ENCODE results near the gene BSND.

The BSND gene

DNA sequence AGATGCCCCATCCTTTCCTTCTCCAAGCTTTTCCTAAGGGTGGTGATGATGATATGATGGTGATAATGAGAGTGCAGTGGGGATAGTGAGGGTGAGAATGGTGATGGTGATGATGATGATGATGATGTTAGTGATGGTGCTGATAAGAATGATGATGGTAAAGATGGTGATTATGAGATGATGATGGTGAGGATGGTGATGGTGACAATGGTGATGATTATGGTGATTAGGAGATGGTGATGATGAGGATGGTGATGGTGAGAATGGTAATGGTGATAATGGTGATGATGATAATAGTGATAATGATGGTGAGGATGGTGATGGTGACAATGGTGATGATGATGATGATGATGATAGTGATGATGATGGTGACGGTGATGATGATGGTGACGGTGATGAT, 4.0 kb downstream of the BSND start:
- CTCF ChIA-PET, result interaction anchor here (0.6 to 11.0 kb wide), 6 partner anchors 11 to 56 kb away, joined by 3 to 522 read pairs (median 8); no protein-coding TSS in a partner anchor
- POLR2A ChIA-PET, result no interaction called here
- TF ChIP-seq, protein P1, sequence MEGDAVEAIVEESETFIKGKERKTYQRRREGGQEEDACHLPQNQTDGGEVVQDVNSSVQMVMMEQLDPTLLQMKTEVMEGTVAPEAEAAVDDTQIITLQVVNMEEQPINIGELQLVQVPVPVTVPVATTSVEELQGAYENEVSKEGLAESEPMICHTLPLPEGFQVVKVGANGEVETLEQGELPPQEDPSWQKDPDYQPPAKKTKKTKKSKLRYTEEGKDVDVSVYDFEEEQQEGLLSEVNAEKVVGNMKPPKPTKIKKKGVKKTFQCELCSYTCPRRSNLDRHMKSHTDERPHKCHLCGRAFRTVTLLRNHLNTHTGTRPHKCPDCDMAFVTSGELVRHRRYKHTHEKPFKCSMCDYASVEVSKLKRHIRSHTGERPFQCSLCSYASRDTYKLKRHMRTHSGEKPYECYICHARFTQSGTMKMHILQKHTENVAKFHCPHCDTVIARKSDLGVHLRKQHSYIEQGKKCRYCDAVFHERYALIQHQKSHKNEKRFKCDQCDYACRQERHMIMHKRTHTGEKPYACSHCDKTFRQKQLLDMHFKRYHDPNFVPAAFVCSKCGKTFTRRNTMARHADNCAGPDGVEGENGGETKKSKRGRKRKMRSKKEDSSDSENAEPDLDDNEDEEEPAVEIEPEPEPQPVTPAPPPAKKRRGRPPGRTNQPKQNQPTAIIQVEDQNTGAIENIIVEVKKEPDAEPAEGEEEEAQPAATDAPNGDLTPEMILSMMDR (IDR thresholded peaks at IDR 0.05; ENCODE audit: insufficient read depth, low read length, missing control alignments), result no peak
- no peak for DNase-seq (ENCODE audit: low read depth, low spot score)
- H3K4me3 ChIP-seq (ENCODE audit: low read depth, low read length), result no peak overlapping the region

DNA sequence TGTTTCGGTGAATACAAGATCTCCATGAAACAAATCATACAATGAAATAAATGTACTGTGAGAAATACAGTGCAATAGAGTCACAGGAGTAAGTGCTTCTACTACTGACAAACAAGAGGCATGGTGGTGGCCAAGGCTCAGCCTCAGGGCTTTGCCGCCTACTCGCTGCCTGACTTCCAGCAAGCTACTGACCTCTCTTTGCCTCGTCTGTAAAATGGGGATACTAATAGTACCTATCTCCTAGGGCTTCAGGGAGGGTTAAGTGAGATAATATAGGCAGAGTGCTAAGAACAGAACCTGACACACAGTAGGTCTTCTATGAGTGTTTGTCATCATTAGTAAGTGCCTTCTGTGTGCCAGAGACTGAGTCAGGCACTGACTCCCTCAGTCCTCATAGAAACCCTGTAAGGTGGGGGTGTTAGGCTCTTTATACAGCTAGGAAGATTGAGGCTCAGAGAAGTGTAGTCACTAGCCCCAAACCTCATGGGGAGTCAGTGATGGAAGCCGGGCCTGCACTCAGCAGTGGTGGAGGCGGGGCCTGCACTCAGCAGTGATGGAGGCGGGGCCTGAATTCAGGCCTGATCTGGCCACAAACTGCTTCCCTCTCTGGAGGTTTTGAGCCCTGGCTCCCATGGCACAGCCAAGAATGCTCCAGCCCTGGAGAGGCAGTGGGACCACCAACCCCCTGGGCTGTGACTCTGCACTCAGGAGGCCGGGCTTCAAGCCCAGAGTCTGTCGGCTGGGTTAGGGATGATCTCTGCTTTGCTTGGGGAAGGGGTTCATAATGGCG, 6.8 kb downstream of the BSND start:
- no peak for DNase-seq (ENCODE audit: low read depth, low spot score)
- no peak overlapping the region for H3K4me3 ChIP-seq (ENCODE audit: low read depth, low read length)
- POLR2A ChIA-PET, result no interaction called here
- TF ChIP-seq, protein P1 (IDR thresholded peaks at IDR 0.05; ENCODE audit: insufficient read depth, low read length, missing control alignments), result no peak
- CTCF ChIA-PET, result interaction anchor here (6.5 to 17.8 kb wide), 3 partner anchors 8 to 59 kb away, joined by 59 to 656 read pairs (median 70); partner anchors contain the start of gene BSND

DNA sequence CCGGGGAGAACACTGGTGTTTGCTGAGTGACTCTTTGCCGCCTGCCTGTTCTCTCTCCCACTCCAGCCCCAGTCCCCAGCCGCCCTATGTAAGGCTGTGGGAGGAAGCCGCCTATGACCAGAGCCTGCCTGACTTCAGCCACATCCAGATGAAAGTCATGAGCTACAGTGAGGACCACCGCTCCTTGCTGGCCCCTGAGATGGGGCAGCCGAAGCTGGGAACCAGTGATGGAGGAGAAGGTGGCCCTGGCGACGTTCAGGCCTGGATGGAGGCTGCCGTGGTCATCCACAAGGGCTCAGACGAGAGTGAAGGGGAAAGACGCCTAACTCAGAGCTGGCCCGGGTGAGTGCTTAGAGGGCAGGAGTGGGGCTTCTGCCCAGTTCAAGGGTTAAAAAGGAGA, 8.2 kb downstream of the BSND start:
- TF ChIP-seq, protein P1 (IDR thresholded peaks at IDR 0.05; ENCODE audit: insufficient read depth, low read length, missing control alignments), result no peak
- no peak for DNase-seq (ENCODE audit: low read depth, low spot score)
- ChIA-PET CTCF (interaction anchor here (1.1 to 17.8 kb wide), 8 partner anchors 9 to 60 kb away, joined by 3 to 656 read pairs (median 14); partner anchors contain the start of gene BSND), POLR2A (no interaction called here)
- no peak overlapping the region for H3K4me3 ChIP-seq (ENCODE audit: low read depth, low read length)

DNA sequence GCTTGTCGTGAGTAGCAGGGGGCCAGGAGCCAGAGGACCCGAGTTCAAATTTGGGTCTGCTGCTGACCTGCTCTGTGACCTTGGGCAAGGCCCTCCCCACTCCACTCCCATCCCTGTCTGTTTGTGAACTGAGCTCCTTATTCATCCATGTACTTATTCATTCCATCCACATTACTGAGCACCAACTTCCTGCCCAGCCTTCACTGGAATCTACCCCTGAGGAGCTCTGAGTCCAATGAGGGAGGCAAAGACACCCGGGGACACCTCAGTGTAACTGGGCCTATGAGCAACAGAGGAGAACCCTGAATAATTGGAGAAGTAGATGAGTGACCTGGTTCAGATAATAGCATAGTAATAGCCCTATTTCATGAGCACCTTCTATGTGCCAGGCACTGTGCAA, 8.9 kb downstream of the BSND start:
- TF ChIP-seq, protein P1 (IDR thresholded peaks at IDR 0.05; ENCODE audit: insufficient read depth, low read length, missing control alignments), result no peak
- ChIA-PET CTCF (interaction anchor here (1.1 to 17.8 kb wide), 8 partner anchors 9 to 61 kb away, joined by 3 to 656 read pairs (median 14); partner anchors contain the start of gene BSND), POLR2A (interaction anchor here (0.6 kb wide), 1 partner anchor 35 kb away, joined by 3 read pairs; no protein-coding TSS in a partner anchor)
- peak; percentile 56 for DNase-seq (ENCODE audit: low read depth, low spot score)
- no peak overlapping the region for H3K4me3 ChIP-seq (ENCODE audit: low read depth, low read length)

DNA sequence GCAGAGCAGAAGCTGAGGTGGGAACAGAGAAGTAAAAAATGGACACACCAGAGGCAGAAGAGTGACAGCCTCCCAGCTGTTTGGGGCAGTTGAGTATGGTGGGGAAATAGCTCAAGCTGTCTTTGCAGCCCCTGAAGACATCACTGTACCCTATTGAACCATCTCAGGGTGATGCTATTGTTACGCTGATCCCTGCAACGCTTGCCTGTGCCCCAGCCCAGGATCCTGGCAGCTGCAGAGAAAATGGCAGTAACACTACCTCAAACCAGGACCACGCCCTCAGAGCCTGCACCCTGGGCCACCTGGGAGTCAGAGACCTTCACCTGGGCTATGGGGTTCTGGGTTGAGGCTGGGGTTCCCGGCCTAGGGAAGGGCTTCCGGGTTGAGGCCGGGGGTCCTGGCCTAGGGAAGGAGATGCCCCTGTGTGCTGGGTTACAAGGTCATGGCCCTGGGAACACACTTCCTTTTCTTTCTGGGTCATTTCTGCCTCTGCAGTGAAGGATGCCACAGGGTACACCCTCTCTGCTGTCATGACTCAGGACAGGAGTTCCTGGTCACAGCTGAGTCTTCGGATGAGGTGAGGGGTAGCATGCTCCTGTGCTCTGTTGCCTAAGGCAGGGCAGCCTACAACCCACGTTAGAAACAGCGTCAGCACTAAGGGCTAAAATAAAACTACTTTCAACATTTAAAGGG, 11.6 kb downstream of the BSND start:
- no peak overlapping the region for H3K4me3 ChIP-seq (ENCODE audit: low read depth, low read length)
- ChIA-PET POLR2A (no interaction called here), CTCF (interaction anchor here (0.7 to 17.8 kb wide), 5 partner anchors 9 to 64 kb away, joined by 3 to 656 read pairs (median 5); partner anchors contain the start of gene BSND)
- TF ChIP-seq, protein P1 (IDR thresholded peaks at IDR 0.05; ENCODE audit: insufficient read depth, low read length, missing control alignments), result no peak
- no peak for DNase-seq (ENCODE audit: low read depth, low spot score)

DNA sequence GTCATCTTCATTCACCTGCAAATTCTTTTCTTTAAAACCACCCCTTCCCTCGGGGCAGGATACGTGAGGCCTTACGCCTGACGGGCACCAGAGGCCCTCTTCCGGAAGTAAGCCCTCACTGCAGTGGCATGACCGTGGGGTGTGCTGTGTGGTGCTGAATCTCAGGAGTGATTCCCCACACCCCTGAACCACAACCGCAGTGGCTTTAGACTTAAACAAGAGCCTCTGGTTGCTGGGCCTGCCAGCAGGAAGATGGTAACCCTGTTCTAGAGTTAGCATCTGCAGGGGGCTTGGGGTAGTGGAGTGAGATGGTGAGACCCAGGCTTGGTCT, 12.1 kb downstream of the BSND start:
- ChIA-PET POLR2A (no interaction called here), CTCF (interaction anchor here (1.6 to 17.8 kb wide), 2 partner anchors 11 to 64 kb away, joined by 7 to 656 read pairs; no protein-coding TSS in a partner anchor)
- TF ChIP-seq, protein P1 (IDR thresholded peaks at IDR 0.05; ENCODE audit: insufficient read depth, low read length, missing control alignments), result no peak
- H3K4me3 ChIP-seq (ENCODE audit: low read depth, low read length), result no peak overlapping the region
- no peak for DNase-seq (ENCODE audit: low read depth, low spot score)

All from AG04449 (cell line).